ENCODE data around the gene MYH6. TPM values are rescaled to one million over a fixed set of nuclear protein-coding genes. Genes with fewer than 3 reads are reported as not detected.

MYH6 gene
- total and polyA plus RNA-seq, 2 donors (not counting 3 experiments of a cell fraction or from before 2014, with no cell fraction given): not detected

DNA sequence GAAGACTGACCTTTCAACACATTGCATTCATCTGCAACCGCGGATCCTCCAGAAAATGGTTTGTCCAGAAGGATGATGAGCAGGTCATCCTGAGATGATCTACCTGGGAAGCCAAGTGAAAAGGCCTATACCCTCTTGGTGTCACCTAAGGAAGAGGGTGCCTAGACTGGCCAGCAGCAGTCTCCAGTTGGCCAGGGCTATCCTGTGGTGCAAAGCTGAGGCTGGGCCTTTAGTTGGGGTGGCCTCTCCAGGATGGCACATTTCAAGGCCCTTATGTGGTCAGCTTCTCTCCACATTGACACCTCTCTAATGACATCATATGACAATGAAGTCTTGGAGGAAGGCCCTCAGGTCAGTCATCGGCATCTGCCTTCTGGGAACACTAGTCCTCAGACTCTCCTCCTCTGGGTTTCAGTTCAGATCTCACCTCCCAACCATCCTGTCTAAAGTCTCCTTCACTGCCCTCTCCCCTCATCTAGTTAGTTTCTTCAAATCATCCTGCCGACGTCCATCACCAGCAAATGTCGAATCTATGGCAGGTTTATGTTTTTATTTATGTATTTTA lies 52.1 kb downstream of the MYH6 start:
- no peak overlapping the region for H3K27ac ChIP-seq (ENCODE audit: insufficient read depth, low read depth, low read length)
- H3K4me3 ChIP-seq (replicated peaks in 1 of 3; ENCODE audit: insufficient read depth in 1 of 3, low read depth in 1 of 3, low read length in 3 of 3): no peak overlapping the region
- no peak for DNase-seq (ENCODE audit: low read depth, low spot score)
- H3K9me3 ChIP-seq (replicated peaks; ENCODE audit: control insufficient read depth, insufficient read depth, low read length): no peaks in the 10 kb centered on the region
- POLR2A ChIA-PET: no interaction called here
- CTCF ChIA-PET: no interaction called here
- H3K79me2 ChIP-seq (ENCODE audit: control insufficient read depth, insufficient read depth, low read length): no peaks in the 10 kb centered on the region
- H3K27me3 ChIP-seq (ENCODE audit: control insufficient read depth in 2 of 2, insufficient read depth in 2 of 2, low read length in 2 of 2): peaks cover 30 to 31% of the 10 kb centered on the region in 2 experiments
- dilution Hi-C loops (cut with MboI; ENCODE audit: extremely low pct_ligation_motif_present, low sequenced_read_pairs): no loop called here
- intact Hi-C loops (cut with micrococcal nuclease): no loop called here
- BruUV-seq (replicated peaks): no TSS peak
- no peaks in the 10 kb centered on the region for H3K4me1 ChIP-seq (ENCODE audit: control insufficient read depth, extremely low read depth, insufficient read depth, low read length)
- FAIRE-seq: no peak
- no peaks in the 10 kb centered on the region for H3K9me1 ChIP-seq (replicated peaks; ENCODE audit: control insufficient read depth, extremely low read depth, insufficient read depth, low read length)
- no peak overlapping the region for H2AFZ ChIP-seq (ENCODE audit: low read depth, low read length)
- H3K4me2 ChIP-seq (ENCODE audit: insufficient read depth, low read length): no peak overlapping the region
- no peak overlapping the region for H3K9ac ChIP-seq (replicated peaks; ENCODE audit: extremely low read depth, insufficient read depth, low read length)
- H4K20me1 ChIP-seq (replicated peaks; ENCODE audit: control insufficient read depth, extremely low read depth, insufficient read depth, low read length): no peaks in the 10 kb centered on the region
- no peaks in the 10 kb centered on the region for H3K36me3 ChIP-seq (ENCODE audit: control insufficient read depth in 2 of 2, extremely low read depth in 1 of 2, insufficient read depth in 2 of 2, low read length in 2 of 2)
- no peak for TF ChIP-seq GATA2 (IDR thresholded peaks at IDR 0.05; ENCODE audit: insufficient read depth, insufficient read length, low read depth, low read length)
- no peak for TF ChIP-seq MAX (IDR thresholded peaks at IDR 0.05; ENCODE audit: insufficient read depth, insufficient read length)
- no peak for TF ChIP-seq POLR2AphosphoS5 (IDR thresholded peaks at IDR 0.05; ENCODE audit: insufficient read depth, low read depth, low read length)
- TF ChIP-seq JUN (IDR thresholded peaks at IDR 0.05; ENCODE audit: borderline replicate concordance, insufficient read depth, insufficient read length, low read depth): no peak
- no peak for TF ChIP-seq CTCF (IDR thresholded peaks at IDR 0.05; ENCODE audit: extremely low read depth in 1 of 2, insufficient read depth in 1 of 2, low read depth in 1 of 2, low read length in 2 of 2)
- no peak for TF ChIP-seq POLR2A (IDR thresholded peaks at IDR 0.05; ENCODE audit: low read depth, low read length)
- TF ChIP-seq EZH2 (IDR thresholded peaks at IDR 0.05; ENCODE audit: borderline replicate concordance, low read depth, low read length, severe bottlenecking): no peak
- TF ChIP-seq MYC (IDR thresholded peaks at IDR 0.05; ENCODE audit: low read depth, low read length): no peak
- TF ChIP-seq FOS (IDR thresholded peaks at IDR 0.05; ENCODE audit: borderline replicate concordance, insufficient read depth, low read length): no peak

Data from endothelial cell of umbilical vein (primary cell).